Activated CD8-positive, alpha-beta memory T cell treated with anti-CD3 and anti-CD28 coated beads for 36 hours (primary cell): ENCODE measurements around the gene PNLIPRP1. TPM values are rescaled to one million over a fixed set of nuclear protein-coding genes. Genes with fewer than 3 reads are reported as not detected.

Experiments
- CTCF ChIA-PET: fragments of 350-600 bp; sonication (Branson Sonifier 250); formaldehyde crosslinking; loops from one replicate; lab custom pipeline; 2021; ENCODE audit warnings: antibody characterized with exemption; lab: Charles Lee
- POLR2A ChIA-PET: fragments of 350-600 bp; sonication (Branson Sonifier 250); formaldehyde crosslinking; loops from one replicate; lab custom pipeline; 2021; ENCODE audit warnings: antibody characterized with exemption; lab: Charles Lee
- total RNA-seq, 2 experiments: library from RNA; stranded (reverse); gene quantifications; one replicate each; pipeline ENCODE4 v1.2.3, GENCODE V29; 2021

The PNLIPRP1 gene
- total RNA-seq, 2 experiments from 2014 or later: not detected

DNA sequence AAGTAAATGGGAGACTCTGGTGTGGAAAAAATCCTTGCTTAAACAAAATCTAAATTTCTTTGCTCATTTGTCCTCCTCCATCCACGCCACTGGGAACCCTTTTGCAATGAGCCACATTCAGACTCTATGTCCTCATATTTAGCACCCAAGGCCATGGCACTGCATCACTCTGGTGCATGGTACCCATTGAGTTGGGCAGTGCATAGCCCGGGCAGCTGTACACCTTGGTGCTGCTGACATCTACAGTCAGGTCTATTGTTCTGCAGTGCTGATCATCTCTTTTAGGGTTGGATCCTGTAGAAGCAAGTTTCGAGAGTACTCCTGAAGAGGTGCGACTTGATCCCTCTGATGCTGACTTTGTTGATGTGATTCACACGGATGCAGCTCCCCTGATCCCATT is 6.8 kb downstream of the PNLIPRP1 start:
- ChIA-PET CTCF (no interaction called here), POLR2A (no interaction called here)

DNA sequence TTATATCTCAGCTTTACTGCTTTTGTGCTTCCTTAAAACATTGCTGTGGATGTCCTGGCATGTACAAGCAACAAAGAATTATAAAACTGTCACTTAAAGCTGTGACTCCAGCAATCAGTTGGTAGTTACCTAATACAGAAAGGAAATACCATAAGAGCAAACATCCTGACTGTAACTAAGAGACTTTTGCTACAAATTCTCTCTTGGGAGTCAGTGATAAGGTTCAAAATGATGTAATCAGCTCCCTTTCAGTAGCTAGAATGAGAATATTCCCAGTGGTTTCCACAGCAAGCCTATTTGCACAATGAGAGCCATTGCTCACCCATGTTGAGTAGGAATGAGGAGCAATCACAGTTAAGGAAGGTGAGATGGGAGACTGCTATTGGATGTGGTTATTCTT is 7.6 kb downstream of the PNLIPRP1 start:
- CTCF ChIA-PET: no interaction called here
- POLR2A ChIA-PET: no interaction called here

DNA sequence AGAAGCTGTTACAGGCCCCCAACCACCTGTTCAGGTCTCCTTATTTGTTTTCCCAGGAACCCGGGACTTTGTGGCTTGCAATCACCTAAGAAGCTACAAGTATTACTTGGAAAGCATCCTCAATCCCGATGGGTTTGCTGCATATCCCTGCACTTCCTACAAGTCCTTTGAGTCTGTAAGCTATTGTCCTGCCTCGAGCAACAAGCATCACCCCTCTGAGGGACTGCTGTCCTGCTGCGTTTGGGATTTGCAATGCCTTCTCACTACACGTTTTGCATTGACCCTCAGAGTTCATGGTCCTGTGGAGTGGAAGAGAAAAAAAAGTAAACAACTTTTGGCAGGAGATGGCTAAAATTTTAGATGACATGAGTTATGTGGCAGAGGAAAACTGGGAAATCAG is 9.2 kb downstream of the PNLIPRP1 start:
- CTCF ChIA-PET: no interaction called here
- POLR2A ChIA-PET: no interaction called here

DNA sequence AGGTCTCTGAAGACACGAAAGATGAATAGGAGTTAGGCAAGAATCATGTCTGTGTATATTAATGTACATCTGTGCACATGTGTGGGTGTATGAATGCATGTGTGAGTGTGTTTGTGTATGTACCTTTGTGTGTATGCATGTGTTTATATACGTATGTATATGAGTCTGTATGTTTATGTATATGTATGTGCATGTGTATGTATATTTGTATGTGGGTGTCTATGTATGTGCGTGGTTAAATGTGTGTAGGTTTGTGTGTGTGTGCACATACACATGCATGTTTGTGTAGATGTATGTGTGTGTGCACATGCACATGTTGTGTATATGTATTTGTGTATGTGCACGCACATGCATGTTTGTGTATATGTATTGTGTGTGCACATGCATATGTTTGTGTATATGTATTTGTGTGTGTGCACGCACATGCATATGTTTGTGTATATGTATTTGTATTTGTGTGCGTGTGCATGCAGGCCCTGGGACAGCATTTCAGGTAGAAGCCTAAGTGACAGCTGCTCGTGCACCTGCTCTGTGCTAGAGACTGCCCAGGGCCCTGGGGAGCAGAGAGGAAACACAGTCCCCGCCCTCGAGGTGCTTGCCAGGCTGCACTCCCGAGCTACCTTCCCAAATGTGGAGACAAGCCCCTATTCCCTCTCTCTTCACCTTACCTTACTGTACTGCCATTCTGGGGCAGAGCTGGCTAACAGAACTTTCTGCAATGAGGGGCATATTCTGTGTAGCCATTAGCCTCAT is 12.1 kb downstream of the PNLIPRP1 start:
- ChIA-PET CTCF (no interaction called here), POLR2A (no interaction called here)

DNA sequence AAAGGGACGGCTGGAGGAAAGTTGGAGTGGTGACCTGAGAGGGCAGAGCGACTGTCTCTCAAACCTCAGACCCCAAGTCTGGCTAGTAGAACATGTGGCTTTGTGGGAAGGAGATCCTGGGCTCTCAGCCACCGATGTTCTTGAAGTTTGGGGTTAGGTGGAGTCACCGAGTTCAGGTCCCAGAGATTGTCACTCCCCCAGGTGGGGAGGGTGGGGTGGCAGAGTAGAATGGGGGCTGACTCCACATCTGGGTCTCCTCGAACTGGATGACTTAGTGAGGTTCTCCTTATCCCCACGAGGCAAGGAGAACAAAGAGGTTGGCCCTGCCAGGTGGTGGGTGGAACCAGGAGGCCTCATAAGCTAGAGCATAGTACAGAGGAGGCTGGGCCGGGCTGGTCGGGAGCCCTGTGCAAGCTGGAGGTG is 15.3 kb downstream of the PNLIPRP1 start:
- POLR2A ChIA-PET: no interaction called here
- CTCF ChIA-PET: no interaction called here

DNA sequence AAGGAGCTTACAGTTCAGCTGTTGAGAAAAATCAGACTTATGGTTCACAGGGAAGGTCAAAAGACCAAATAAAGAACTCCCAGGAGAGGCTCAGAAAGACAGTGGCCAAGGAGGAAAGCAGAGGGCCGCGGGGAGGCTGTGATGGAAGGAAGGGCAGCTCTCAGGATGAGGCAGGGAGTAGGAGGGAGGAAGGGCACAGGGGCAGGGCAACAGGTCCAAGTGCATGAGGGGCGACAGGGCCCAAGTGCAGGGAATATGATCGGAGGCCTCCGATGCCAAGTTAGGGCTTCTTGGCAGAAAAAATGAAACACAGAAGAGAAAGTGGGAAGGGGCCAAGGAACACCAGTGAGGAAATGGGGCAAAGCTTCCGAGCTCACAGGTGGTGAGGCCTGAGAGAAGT is 16.6 kb downstream of the PNLIPRP1 start:
- POLR2A ChIA-PET: no interaction called here
- CTCF ChIA-PET: no interaction called here

DNA sequence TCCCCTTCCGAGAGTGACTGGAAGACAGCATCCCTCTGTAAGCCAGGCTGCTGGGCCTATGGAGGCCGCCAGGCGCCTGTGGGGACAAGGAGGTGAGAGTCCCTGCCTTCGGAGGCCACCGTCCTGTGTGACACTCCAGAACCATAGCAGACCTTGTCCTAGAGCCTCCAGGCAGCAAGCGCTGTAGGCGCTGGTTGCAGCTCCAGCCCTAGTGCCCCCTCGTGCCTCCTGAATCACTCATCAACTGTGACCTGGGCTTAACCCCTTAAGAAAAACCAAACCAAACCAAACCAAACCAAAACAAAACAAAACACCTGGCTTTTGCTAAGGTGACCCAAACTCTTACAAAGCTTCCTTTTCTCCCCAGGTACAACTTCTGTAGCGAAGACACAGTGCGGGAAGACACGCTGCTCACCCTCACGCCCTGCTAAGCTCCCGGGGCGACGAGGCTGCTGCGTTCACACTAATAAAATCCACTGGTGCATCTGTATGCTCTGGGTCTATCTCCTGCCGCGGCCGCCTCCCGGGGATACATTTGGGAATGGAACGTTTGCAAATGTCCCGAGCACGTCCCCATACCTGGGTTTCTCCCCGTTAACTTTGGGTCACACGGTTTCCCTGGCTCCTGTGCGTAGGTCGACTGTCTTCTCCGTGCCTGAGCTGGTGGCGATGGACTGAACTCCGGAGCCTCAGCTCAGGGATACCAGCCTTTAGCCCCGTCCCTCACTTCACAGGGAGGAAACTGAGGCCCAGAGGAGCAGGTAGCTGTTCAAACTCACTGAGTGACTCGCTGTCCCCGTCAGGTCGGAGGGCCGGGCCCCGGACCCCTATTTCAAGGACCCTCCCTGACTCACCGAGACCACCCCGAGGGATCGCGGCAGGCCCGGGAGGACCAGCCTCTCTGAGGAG is 18.2 kb downstream of the PNLIPRP1 start:
- ChIA-PET POLR2A (no interaction called here), CTCF (no interaction called here)

DNA sequence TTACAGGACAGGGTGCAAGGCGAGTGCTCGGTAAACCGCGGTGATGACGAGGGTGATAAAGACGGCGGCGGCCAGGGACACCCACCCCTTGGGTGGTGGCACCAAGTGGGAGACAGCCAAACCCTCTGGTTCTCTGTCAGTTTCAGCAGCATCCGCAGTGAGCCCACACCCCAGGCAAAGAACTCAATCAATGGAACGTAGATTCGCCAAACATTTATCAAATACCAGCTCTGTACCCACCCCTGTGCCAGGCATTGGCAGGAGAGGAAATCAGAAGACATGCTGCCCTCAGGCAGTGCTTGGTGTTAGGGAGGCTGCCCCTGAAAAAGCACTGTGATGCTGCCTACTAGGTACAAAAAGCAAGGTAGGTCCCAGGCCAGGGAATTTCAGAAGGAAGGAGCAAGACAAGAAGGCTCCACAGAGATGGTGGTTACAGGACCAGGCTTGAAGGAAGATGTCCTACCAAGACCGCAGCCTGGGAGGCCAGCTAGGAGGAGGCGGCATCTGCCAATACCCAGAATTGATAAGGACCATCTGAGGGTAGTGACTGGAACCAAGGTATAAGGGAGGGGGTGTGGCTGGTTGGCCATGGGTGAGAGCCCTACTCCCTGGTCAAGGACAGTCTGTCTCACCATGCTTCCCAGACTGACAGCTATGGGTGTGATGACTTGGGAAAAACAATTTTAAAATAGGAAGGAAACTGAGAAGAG is 19.8 kb downstream of the PNLIPRP1 start:
- POLR2A ChIA-PET: no interaction called here
- CTCF ChIA-PET: no interaction called here

DNA sequence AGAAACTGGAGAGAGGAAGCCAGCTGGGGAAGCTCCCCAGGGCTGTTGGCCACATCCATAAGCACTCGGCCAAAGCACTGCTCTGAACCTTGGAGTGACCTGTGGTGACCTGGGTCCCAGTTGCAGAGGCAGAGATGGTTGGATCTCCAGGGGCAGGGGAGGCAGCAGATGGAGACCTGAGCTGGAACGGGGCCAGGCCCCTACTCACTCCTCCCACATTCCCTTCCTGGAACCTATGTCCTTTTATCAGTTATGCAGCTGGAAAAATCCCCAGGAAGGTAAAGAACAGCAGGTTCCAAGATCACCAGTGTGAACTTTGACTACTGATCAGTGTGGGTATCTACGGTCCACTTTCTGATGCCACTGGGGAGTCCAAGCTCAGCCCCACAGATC is 20.4 kb downstream of the PNLIPRP1 start:
- CTCF ChIA-PET: no interaction called here
- POLR2A ChIA-PET: no interaction called here

DNA sequence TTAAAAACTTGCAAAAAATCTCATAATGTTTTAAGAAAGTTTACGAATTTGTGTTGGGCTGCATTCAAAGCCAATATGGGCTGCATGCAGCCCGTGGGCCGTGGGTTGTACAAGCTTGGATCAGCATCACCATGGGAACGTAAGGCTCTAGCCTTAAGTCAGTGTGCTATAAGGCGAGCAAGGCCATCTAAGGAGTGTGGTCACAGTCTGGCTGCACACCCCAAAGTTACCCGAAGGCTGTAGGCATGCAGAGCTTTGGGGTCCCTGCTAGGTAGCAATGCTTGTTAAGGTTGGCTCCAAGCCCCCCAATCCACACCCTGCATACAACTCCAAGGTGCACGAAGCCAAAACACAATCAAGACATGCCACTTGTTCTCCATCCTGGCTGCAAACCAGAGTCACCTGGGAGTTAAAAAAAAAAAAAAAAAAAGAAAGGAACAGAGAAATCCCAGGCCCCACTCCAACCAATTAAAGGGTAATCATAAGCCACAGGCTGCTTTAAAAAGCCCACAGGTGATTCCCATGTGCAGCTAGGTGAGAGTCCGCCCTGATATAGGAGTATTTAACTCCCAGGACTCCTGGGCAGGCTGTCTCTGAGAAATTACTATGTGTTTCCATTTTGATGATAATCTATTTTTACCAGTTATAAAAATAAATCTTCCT is 21.5 kb downstream of the PNLIPRP1 start:
- POLR2A ChIA-PET: no interaction called here
- CTCF ChIA-PET: no interaction called here

DNA sequence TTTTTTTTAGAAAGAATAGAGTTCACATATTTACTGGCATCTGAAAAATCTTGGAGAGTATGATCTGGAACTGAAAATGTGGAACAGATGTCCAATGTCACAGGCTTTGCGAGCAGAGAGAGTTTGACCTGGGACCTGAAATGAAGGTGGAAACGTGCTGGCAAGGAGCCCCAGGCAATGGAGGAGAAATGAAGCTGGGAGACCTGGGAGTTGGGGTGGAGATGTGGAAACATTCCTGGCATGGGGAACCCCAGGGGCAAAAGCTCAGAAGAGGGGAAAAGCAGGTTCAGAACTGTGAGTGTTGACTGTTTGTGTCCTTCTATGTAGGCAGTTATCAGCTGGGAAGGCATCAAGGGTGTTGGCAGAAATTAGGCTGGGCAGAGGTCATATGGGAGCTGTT is 22.7 kb downstream of the PNLIPRP1 start:
- ChIA-PET CTCF (no interaction called here), POLR2A (no interaction called here)

DNA sequence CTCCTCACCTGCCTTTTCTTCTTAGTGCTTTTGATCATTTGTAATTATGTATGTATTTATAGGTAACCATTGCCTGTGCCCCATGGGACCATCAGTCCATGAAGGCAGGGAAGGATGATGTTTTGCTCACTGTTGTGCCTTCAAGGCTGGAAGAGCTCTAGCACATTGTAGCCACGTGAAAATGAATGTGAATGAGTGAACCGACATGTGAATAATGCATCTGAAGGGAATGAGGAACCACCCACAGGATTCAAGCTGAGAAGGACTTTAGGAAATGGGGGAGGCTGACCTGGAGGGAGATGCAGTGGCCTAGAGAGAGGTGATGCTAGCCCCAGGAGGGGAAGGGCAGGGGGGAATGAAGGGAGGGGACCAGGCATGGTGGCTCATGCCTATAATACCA is 24.0 kb downstream of the PNLIPRP1 start:
- CTCF ChIA-PET: no interaction called here
- POLR2A ChIA-PET: no interaction called here

DNA sequence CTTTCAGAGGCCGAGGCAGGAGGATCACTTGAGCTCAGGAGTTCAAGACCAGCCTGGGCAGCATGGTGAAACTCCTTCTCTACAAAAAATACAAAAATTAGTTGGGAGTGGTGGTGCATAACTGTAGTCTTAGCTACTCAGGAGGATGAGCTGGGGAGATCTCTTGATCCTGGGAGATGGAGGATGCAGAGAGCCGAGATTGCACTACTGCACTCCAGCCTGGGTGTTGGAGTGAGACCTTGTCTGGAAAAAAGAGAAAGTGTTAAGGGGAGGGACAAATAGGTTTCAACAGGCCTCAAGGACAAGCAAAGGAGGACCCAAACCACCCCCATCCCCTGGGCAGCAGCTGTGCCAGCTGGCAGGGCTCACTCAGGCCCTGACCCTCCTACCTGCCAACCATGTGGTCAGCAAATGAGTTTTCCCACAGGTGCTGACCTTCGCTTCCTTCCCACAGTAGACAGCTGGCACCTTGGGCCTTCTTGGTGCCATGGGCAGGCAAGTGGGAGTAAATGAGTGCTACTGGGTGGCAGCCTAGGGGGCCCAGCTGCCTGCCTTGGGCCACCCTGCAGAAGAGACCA is 24.5 kb downstream of the PNLIPRP1 start:
- POLR2A ChIA-PET: no interaction called here

DNA sequence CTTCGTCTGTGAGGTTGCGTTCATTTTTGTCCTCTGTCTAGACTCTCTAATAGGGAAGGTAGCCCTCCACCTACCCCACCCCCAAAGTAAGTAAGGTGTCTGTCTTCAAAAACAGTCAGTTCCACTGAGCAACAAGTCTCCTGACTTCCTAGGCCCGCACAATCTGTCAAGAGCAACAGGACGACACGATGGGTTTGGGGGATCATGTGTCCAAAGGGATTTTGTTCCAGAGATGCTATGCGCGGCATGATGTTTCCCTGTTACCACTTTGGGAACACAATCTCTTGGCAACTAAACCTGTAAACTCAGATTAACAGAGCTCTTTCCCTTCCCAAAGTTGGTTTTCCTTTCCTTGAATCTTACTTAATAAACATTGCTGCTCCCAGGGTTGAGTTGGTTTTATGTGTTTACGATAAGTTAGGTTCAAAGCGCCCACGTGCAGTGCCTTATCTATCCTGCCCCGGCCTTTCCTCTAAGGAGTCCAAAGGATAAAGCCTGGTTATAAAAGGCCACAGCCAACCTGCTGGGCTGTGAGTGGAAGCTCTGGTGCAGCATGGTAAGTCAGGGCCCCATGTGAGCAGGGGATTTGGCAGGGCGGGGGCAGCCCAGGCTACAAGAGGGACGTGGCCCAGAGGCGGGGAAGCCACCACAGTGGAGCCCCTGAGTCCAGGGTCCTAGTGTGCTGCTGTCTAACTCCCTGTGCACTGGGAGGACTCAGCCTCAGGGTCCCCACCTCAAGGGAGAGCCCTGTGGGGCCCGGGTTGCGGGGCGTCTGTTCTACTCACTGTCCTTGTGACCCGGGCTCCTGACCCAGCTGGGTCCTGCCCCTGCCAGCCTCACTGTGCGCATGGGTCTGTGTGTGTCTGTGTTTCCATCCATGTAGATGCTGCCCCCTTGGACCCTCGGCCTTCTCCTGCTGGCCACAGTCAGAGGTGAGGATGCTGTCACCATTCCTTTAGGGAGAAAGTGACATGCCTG is 30.0 kb downstream of the PNLIPRP1 start, which contains the start of gene PNLIPRP2:
PNLIPRP2 (plus strand) TSS at position 531 of the 978 bp plus-strand sequence.
- POLR2A ChIA-PET: no interaction called here
- CTCF ChIA-PET: no interaction called here

More for the DNA sequence above, 24.5 kb downstream of the PNLIPRP1 start:
- CTCF ChIA-PET: no interaction called here

DNA sequence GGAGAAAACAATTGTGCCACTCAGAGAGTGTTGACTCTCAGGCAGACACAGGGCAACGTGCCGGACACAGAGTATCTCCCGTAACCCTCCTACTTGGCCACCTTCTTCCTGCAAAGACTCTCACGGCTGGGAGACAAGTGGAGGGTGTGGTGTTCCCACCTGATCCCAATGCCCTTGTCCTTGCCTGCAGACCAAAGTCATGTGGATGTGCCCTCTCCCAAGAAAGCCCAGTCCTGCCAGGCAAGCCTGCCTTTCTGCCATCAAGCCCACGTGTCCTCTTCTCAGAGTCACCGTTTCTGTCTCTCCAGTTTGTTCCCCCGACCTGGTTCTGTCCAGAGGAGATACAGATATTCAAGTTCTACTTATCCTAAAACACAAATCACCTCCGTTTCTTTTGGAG is 30.7 kb downstream of the PNLIPRP1 start:
- CTCF ChIA-PET: no interaction called here
- POLR2A ChIA-PET: no interaction called here

DNA sequence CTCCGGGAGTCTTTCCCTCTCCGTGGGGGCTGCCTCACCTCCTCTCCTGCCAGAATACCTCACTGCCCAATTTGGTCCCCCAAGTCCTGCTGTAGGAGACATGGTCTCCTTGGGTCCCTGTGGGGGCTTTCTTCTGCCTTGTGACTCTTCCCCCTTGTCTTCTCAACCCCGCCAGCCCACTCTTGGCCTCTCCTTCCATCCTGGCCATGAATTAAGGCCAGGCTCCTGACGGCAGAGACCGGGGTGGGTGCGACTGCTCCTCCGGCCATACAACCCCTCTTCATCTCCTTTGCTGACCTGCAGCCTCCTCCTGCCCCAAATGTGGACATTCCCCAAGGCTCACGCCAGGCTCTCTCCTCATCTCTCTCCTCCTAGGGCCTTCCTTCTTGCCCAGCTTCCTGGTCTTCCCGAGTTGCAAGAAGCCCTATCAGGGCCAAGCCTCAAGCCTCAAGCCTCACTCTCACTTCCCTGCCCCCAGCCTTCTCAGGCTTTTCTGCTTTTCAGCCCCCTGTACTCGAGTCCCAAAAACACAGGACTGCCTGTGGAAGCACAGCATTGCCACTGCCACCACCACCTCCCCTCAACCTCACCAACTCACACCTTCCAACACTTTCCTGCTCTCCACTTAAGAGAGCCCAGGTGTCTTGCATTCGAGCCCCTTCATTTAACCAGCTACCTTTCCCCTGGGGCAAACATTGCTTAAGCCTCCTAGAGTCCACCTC is 31.3 kb downstream of the PNLIPRP1 start:
- CTCF ChIA-PET: no interaction called here
- POLR2A ChIA-PET: no interaction called here

DNA sequence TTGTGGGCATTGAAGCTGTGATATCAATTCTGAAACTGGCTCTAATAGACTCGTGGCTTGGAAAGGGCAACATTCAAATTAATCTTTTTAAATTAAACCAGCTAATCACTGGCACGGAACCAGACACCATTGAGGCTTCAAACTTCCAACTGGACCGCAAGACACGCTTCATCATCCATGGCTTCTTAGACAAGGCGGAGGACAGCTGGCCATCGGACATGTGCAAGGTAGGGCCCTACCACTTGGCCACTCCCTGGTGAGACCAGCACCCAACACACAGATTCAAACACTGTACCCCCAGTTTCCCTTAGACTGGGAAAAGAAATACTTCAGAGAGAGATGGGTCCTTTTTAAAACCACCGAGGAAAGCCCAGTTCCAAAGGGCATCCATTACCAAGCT is 35.1 kb downstream of the PNLIPRP1 start:
- ChIA-PET POLR2A (no interaction called here), CTCF (no interaction called here)

DNA sequence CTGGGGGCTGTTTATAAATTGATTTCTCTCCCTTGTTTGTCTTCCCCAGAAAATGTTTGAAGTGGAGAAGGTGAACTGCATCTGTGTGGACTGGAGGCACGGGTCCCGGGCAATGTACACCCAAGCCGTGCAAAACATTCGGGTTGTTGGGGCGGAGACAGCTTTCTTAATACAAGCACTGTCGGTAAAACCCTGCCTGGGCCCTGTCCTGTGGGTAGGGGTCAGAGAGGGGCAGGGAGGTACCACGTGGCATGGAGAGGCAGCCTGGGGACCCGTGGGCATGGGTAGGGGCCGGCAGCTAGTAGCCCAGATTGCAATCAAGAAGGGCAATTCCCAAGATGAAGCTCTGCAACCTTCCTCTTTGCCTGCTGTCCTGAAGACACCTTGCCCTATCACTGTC is 36.1 kb downstream of the PNLIPRP1 start:
- ChIA-PET CTCF (no interaction called here), POLR2A (no interaction called here)
